Lower leg skin (tissue), 4 donors: ENCODE results near the gene MAGI2. TPM values are rescaled to one million over a fixed set of nuclear protein-coding genes. Genes with fewer than 3 reads are reported as not detected.
"Not testable (repeated sequence)": the region's sequence is repeated elsewhere in the genome, so short reads cannot be mapped to it uniquely, and the experiment has no call there.

Source experiments
- DNase-seq, 2 donors: peaks; one replicate each; pipeline ENCODE4 v3.0.0-alpha.2; 2019; ENCODE audit warnings: low spot score in 2 of 2
- H3K4me3 ChIP-seq: fragments of 200-600 bp; sonication (generic); 2 replicates; pipeline ENCODE4 v1.5.1; 2017; ENCODE audit warnings: mild to moderate bottlenecking, low read depth; ENCODE audit not compliant: poor library complexity, severe bottlenecking
- POLR2A ChIP-seq, 2 donors: fragments of 450-650 bp; IDR thresholded peaks; one replicate each; pipeline ENCODE4 v1.6.1; 2016 to 2017; ENCODE audit warnings: antibody characterized with exemption in 2 of 2, mild to moderate bottlenecking in 1 of 2, moderate library complexity in 1 of 2
- WGBS, 2 donors: methylation state at CpG; one replicate each; pipeline ENCODE4 v1.1.5; 2018; 5-methylcytosine and 5-hydroxymethylcytosine counted together
- intact Hi-C: fragments of 100-400 bp; cut with DNase I; formaldehyde crosslinking; loops from one replicate; pipeline ENCODE4 v1.15.0; 2023; ENCODE audit warnings: low total_unique reads
- total RNA-seq, 4 donors: library from RNA; depleted of rRNA; stranded (reverse); fragments of >200 nt; gene quantifications; one replicate each; pipeline ENCODE4 v1.1.0, GENCODE V29; 2016
- TF ChIP-seq, protein P1 (sequence below), 3 donors: fragments of 450-650 bp; IDR thresholded peaks; one replicate each; pipeline ENCODE4 v1.5.1; 2016; ENCODE audit warnings: antibody characterized with exemption in 3 of 3, mild to moderate bottlenecking in 3 of 3, moderate library complexity in 2 of 3

MAGI2 gene
- total RNA-seq, 4 donors from 2014 or later = 1.6 to 3.0 (median 2.1) TPM

DNA sequence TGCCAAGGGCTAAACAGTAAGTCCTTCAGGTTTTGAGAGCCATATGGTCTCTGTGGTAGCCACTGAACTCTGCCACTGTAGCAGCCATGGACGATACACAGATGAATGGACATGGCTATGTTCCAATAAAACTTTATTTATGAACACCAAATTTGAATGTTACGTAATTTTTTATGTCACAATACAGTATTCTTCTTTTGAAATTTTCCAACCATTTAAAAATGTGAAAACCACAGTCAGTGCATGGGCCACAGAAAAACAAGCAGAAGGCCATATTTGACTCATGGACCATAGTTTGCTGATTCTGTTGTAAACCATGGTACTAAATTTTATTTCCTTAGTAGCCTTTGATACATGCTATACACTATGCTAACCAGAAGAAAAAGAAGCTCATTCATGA, 361.8 kb downstream of the MAGI2 start:
- no peak overlapping the region for H3K4me3 ChIP-seq
- TF ChIP-seq POLR2A (IDR thresholded peaks at IDR 0.05) = no peak
- TF ChIP-seq, protein P1, sequence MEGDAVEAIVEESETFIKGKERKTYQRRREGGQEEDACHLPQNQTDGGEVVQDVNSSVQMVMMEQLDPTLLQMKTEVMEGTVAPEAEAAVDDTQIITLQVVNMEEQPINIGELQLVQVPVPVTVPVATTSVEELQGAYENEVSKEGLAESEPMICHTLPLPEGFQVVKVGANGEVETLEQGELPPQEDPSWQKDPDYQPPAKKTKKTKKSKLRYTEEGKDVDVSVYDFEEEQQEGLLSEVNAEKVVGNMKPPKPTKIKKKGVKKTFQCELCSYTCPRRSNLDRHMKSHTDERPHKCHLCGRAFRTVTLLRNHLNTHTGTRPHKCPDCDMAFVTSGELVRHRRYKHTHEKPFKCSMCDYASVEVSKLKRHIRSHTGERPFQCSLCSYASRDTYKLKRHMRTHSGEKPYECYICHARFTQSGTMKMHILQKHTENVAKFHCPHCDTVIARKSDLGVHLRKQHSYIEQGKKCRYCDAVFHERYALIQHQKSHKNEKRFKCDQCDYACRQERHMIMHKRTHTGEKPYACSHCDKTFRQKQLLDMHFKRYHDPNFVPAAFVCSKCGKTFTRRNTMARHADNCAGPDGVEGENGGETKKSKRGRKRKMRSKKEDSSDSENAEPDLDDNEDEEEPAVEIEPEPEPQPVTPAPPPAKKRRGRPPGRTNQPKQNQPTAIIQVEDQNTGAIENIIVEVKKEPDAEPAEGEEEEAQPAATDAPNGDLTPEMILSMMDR (IDR thresholded peaks at IDR 0.05) = no peak
- DNase-seq = no peak
- 67 to 71% methylated on average over 2 of the region's 2 CpGs for WGBS, 2 donors
- intact Hi-C loops = no loop called here

DNA sequence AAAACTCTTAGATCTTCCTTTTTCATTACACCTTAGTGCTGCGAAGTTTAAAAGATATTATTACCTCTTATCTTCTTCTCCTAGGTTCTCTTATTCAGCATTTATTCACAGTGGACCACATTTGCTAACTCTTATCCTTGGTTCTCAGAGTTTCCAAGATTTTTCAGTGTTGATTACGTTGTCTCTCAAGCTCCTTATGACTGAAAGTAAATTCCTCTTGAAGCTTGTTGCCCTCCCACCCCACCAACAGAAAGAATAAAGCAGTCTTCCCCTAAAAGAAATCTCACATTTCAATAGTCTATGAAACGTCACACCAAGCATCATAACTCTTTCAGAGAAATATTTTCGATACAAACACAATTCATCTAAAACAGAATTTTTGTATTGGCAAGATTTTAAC, 362.5 kb downstream of the MAGI2 start:
- no peak for DNase-seq
- no peak overlapping the region for H3K4me3 ChIP-seq
- WGBS, 2 donors = 73 to 75% methylated on average over 4 of the region's 4 CpGs
- intact Hi-C loops = no loop called here
- TF ChIP-seq, protein P1 (IDR thresholded peaks at IDR 0.05) = no peak
- no peak for TF ChIP-seq POLR2A (IDR thresholded peaks at IDR 0.05)

DNA sequence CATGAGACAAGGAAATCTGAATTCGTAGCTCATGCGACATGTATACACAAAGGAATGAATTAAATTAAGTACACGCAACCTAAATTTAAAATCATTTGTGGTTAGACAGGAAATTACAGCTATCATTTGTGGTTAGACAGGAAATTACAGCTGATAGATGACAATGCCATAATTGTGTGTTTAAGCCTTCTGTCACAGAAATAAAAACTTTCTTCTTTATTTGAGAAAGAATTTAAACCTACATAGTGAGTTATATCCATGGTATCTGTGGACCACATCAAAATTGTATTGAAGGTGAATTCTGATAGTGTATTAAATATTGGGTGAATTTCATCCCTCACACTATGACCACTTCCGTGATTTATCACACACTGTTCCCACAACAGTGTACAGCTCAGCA, 362.9 kb downstream of the MAGI2 start:
- DNase-seq = no peak
- TF ChIP-seq, protein P1 (IDR thresholded peaks at IDR 0.05) = no peak
- no peak for TF ChIP-seq POLR2A (IDR thresholded peaks at IDR 0.05)
- WGBS, 2 donors = 42 to 56% methylated on average over 4 of the region's 4 CpGs

DNA sequence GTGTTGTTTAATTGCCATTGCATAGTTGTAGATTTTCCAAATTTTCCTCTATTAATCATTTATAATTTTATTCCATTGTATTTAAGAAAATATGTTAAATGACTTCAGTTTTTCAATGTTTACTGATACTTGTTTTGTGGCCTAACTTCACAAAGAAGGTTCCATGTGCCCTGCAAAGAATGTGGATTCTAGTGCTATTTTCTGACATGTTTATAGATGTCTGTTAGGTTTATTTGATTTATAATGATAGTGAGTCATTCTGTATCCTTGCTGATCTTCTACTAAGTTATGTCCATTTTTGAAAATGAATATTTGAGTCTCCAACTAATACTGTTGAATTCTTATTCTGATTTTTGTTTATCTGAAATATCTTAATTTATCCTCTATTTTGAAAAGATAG, 369.0 kb downstream of the MAGI2 start:
- TF ChIP-seq POLR2A (IDR thresholded peaks at IDR 0.05) = no peak
- TF ChIP-seq, protein P1 (IDR thresholded peaks at IDR 0.05) = no peak
- intact Hi-C loops = no loop called here
- DNase-seq = no peak

More for the DNA sequence above, 362.9 kb downstream of the MAGI2 start:
- intact Hi-C loops = no loop called here
- H3K4me3 ChIP-seq = no peak overlapping the region

DNA sequence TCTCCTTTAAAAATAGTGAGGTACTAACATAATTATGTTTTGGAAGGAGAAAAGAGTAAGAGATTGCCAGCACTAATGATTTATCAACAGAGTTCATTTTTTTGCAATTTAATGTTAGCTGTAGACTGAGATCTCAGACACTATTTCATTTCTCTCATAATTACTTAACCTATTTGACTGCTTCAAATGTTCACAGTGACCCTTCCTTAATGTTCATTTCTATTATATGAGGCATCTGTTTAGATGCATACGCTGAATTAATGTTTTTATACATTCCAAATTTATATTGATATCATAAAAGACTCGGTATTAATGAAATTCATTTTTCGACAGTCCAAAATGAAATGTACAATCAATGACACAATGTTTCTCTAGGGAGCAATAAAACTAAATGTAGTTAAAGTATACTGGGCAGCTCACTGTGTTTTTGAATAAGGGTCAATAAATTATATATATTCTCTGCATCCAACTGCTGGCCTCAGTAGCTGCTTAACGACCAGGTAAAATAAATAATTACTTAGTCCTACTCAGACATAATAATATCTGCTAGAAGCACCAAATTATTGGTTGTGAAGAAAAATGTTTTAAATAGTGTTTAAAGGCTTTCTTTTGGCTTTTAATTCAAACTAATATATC, 373.4 kb downstream of the MAGI2 start:
- DNase-seq = no peak
- intact Hi-C loops = no loop called here
- H3K4me3 ChIP-seq = no peak overlapping the region
- TF ChIP-seq, protein P1 (IDR thresholded peaks at IDR 0.05) = no peak
- no peak for TF ChIP-seq POLR2A (IDR thresholded peaks at IDR 0.05)
- 74 to 76% methylated on average over 4 of the region's 4 CpGs for WGBS, 2 donors

More for the DNA sequence above, 369.0 kb downstream of the MAGI2 start:
- no peak overlapping the region for H3K4me3 ChIP-seq

DNA sequence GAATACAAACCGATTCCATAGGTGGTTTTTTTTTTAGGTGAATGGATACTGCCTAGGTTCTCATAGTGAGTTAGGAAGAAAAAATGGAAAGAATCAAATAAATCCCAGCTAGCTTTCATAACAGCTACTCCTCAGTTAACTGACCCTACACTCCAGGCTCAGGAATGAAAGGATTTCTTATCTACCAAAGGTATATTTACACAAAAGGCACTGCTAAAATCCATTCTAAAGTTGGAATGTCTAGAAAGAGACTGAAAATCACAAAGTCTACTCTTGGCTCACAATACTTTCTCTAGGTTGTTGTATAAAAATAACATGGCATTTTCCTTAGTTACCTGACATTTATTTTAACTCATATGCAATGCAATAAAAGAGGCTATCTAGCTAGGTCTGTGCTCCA, 375.2 kb downstream of the MAGI2 start:
- DNase-seq = no peak
- no peak overlapping the region for H3K4me3 ChIP-seq
- intact Hi-C loops = no loop called here
- TF ChIP-seq, protein P1 (IDR thresholded peaks at IDR 0.05) = no peak
- TF ChIP-seq POLR2A (IDR thresholded peaks at IDR 0.05) = no peak
- 66 to 81% methylated on average over 1 of the region's 1 CpG for WGBS, 2 donors

DNA sequence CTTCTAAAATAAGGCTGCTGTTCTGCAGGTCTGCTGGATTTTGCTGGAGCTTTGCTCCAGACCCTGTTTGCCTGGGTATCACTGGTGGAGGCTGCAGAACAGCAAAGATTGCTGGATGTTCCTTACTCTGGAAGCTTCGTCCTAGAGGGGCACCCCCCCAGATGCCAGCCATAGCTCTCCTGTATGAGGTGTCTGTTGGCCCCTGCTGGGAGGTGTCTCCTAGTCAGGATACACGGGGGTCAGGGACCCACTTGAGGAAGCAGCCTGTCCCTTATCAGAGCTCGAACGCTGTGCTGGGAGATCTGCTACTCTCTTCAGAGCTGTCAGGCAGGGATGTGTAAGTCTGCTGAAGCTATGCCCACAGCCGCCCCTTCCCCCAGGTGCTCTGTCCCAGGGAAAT, 382.3 kb downstream of the MAGI2 start:
- DNase-seq, intact Hi-C loops, H3K4me3 ChIP-seq: not testable (repeated sequence)
- 68 to 85% methylated on average over 5 of the region's 5 CpGs for WGBS, 2 donors
